Measurements from ENCODE around the gene ANKS1B. TPM values are rescaled to one million over a fixed set of nuclear protein-coding genes. Genes with fewer than 3 reads are reported as not detected.
A peak's percentile ranks its signal among the peaks of the same experiment; 100 is the strongest.

ANKS1B gene
- total RNA-seq, 3 donors from 2014 or later (not counting 1 experiment from before 2014, with no cell fraction given): not detected

- intact Hi-C loops (cut with micrococcal nuclease): no loop called here
- Mint-ChIP-seq H3K27me3 (ENCODE audit: low read depth in 2 of 2) (no peaks in the 10 kb centered on the region), H3K27ac (peak overlapping the region in 1 of 2 donors; percentile 69), H3K4me3 (no peak overlapping the region), H3K36me3 (peaks cover 11% of the 10 kb centered on the region), H3K4me1 (peaks cover 14 to 15% of the 10 kb centered on the region in 2 donors), H3K9me3 (no peaks in the 10 kb centered on the region)
- Histone ChIP-seq H3K36me3 (ENCODE audit: control insufficient read depth, insufficient read depth, low read length) (peaks cover 38% of the 10 kb centered on the region), H3K9me3 (ENCODE audit: control insufficient read depth, insufficient read depth, low read length) (no peaks in the 10 kb centered on the region), H3K4me3 (ENCODE audit: low read length) (no peak overlapping the region), H3K4me1 (ENCODE audit: control insufficient read depth, insufficient read depth, low read length) (no peaks in the 10 kb centered on the region), H3K27me3 (ENCODE audit: control insufficient read depth, insufficient read depth, low read length) (no peaks in the 10 kb centered on the region), H3K27ac (ENCODE audit: low read length) (no peak overlapping the region)
- peak; percentile 50 to 77 (median 71) for ATAC-seq
- 30% methylated on average over 4 of the region's 6 CpGs for WGBS (ENCODE audit: insufficient coverage)
- DNase-seq: peak in 1 of 2 donors; percentile 63
- TF ChIP-seq CTCF (IDR thresholded peaks at IDR 0.05): peak; percentile 26
Measured at GRCh38 chr12:98698603-98699463, 1285.9 kb downstream of the ANKS1B start.

DNA sequence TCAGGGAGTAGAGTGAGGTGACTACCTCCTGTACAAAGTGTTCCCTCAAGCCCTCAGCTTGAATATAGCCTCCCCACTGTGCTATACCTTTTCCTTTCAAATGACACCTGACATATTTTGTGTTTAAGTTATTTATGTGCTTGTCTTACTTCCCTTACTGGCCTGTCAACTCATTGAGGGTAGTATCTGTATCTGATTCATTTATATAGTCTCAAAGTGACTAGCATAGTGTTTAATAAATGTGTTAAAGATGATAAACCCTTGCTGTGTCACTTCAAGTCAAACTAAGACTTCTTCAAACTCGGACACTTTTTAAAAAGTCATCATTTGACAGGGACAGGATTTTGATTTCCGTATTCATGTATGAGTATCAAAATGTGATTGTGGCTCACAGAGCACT is 1287.5 kb downstream of the ANKS1B start:
- Mint-ChIP-seq H3K4me3 (no peak overlapping the region), H3K27me3 (ENCODE audit: low read depth in 2 of 2) (no peaks in the 10 kb centered on the region), H3K27ac (peak overlapping the region; percentile 10 to 20), H3K9me3 (no peaks in the 10 kb centered on the region), H3K36me3 (peaks cover 11% of the 10 kb centered on the region), H3K4me1 (peaks cover 23 to 24% of the 10 kb centered on the region in 2 donors)
- Histone ChIP-seq H3K36me3 (ENCODE audit: control insufficient read depth, insufficient read depth, low read length) (peaks cover 34% of the 10 kb centered on the region), H3K9me3 (ENCODE audit: control insufficient read depth, insufficient read depth, low read length) (no peaks in the 10 kb centered on the region), H3K4me3 (ENCODE audit: low read length) (no peak overlapping the region), H3K27ac (ENCODE audit: low read length) (no peak overlapping the region), H3K4me1 (ENCODE audit: control insufficient read depth, insufficient read depth, low read length) (no peaks in the 10 kb centered on the region), H3K27me3 (ENCODE audit: control insufficient read depth, insufficient read depth, low read length) (no peaks in the 10 kb centered on the region)
- DNase-seq (no peak), ATAC-seq (no peak)
- intact Hi-C loops (cut with micrococcal nuclease): no loop called here
- TF ChIP-seq CTCF (IDR thresholded peaks at IDR 0.05): no peak
- WGBS (ENCODE audit: insufficient coverage): 91% methylated on average over 2 of the region's 2 CpGs

DNA sequence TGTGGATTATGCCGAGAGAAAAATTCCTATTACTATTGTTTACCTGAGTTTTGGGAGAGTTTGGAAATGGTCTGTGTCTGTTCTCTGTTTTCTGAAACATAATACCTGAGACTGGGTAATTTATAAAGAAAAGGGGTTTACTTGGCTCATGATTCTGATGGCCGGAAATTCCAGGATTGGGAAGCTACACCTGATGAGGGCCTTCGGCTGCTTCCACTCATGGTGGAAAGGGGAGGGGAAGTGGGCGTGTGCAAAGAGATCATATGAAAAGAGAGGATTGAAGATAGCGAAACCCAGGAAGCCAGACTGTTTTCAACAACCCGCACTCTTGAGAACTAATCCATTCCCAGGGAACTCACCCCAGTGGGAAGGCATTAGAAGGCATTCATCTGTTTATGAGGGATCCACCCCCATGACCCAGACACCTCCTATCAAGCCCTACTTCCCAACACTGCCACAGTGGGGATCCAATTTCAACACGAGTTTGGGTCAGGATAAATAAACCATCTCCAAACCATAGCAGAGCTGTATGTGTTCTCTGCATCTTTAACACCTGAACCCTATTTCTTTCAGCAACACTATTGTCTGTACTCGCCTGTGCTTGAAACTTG is 1288.6 kb downstream of the ANKS1B start:
- H3K4me1 ChIP-seq (ENCODE audit: control insufficient read depth, insufficient read depth, low read length): no peaks in the 10 kb centered on the region
- peaks cover 33% of the 10 kb centered on the region for H3K36me3 ChIP-seq (ENCODE audit: control insufficient read depth, insufficient read depth, low read length)
- 96% methylated on average over 8 of the region's 8 CpGs for WGBS (ENCODE audit: insufficient coverage)
- Mint-ChIP-seq H3K4me3 (no peak overlapping the region), H3K36me3 (peaks cover 11% of the 10 kb centered on the region), H3K4me1 (peaks cover 30 to 32% of the 10 kb centered on the region in 2 donors), H3K9me3 (no peaks in the 10 kb centered on the region), H3K27ac (no peak overlapping the region), H3K27me3 (ENCODE audit: low read depth in 2 of 2) (no peaks in the 10 kb centered on the region)
- no peak for DNase-seq
- no peak for TF ChIP-seq CTCF (IDR thresholded peaks at IDR 0.05)
- H3K9me3 ChIP-seq (ENCODE audit: control insufficient read depth, insufficient read depth, low read length): no peaks in the 10 kb centered on the region
- no peaks in the 10 kb centered on the region for H3K27me3 ChIP-seq (ENCODE audit: control insufficient read depth, insufficient read depth, low read length)
- H3K4me3 ChIP-seq (ENCODE audit: low read length): no peak overlapping the region
- H3K27ac ChIP-seq (ENCODE audit: low read length): no peak overlapping the region
- intact Hi-C loops (cut with micrococcal nuclease): no loop called here
- ATAC-seq: no peak

Measured in natural killer cell (primary cell).